ENCODE measurements around the gene LEF1. TPM values are rescaled to one million over a fixed set of nuclear protein-coding genes. Genes with fewer than 3 reads are reported as not detected.
A peak's percentile ranks its signal among the peaks of the same experiment; 100 is the strongest.

Gene LEF1
- total and polyA plus RNA-seq, 5 donors, result 0.20 to 5.1 (median 0.76) TPM

DNA sequence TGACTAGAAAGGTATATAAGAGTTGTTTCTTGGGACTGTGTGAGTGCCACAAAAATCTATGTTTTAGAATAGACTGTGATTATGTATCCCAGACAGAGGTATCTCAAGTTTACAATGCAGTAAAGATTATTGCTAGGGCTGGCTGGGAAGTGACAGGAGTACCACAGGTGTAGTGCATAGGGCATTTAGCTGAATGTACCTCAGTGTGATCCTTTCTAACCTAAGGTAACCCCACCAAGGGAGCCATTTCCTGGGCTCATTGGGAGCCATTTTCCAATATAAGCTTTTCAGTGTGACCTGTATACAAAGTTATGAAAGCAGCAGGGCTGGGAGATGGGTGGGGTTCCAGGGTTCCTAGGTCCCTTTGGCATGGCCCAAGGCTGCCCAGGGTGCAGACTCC is 6.1 kb upstream of the LEF1 start:
- ATAC-seq (no peak), DNase-seq (no peak)
- H3K9me3 ChIP-seq (ENCODE audit: control insufficient read depth, low read length), result no peaks in the 10 kb centered on the region
- no peaks in the 10 kb centered on the region for H3K4me1 ChIP-seq (ENCODE audit: control insufficient read depth, insufficient read depth, low read length)
- no peaks in the 10 kb centered on the region for H3K27me3 ChIP-seq (ENCODE audit: control insufficient read depth, insufficient read depth)
- no peak overlapping the region for H3K4me3 ChIP-seq (ENCODE audit: low read length)
- intact Hi-C loops (cut with DNase I), result no loop called here
- no peak overlapping the region for H3K27ac ChIP-seq (ENCODE audit: low read length)

DNA sequence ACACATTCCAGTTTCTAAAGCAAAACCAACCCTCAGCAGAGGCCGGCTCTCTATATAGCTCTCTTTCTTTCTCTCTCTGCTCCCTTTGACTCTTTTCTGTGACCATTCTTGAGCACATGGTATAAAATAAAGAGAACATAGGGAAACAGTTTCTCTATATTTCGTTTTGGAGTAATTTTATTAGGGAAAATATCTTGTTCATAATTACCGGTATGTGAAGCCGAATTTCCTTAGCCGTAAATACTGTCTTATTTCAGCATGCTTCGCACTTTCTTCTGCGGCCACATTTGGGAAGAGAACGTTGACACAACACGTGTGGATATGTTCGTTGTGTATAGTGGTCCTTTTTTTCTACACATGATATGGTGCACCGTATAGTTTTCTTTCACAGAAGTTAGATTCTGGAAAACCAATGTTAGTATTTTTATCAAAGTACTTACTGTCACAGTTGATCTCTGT is 4.9 kb upstream of the LEF1 start:
- no peaks in the 10 kb centered on the region for H3K27me3 ChIP-seq (ENCODE audit: control insufficient read depth, insufficient read depth)
- WGBS, result 76% methylated on average over 11 of the region's 11 CpGs
- no peak for ATAC-seq

DNA sequence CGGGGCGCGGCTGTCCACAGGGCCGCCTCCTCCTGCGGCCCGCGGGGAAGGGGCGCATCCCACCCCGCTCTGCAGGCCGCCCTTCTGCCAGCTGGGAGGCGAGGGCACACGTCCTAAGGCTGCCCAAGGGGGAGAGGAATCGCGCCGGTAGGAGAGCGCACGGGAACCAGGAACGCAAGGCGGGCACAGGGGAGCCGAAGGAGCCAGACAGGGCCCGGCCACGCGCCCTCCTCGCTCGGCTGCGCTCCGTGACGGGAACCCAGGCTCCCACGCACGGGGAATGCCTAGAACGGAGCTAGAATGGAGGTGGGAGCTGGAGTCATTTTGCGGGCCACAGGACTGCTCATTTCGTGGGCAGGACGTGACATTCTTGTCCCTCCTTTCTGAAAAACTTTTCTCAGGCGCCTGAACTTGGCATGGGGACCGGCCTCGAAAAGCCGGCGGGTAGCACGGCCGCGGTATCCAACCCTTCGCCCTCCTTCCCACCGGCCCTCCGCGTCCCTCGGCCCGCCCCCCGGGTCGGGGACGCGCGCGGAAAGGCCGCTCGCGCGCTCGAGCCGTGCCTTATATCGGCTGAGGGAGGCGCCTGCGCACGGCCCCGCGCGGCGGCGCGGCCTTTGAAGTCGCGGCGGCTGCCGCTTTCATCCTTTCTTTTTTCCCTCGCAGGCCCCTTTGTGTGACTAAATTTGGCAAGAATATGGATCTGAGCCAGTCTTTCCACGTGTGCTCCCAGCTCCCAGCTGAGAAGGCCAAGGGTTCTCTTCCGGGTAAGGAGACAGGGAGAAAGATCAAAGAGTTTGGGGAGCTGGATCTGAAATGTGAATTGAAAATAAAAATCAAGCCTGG is 4.2 kb upstream of the LEF1 start:
- Histone ChIP-seq H3K9me3 (ENCODE audit: control insufficient read depth, low read length) (no peaks in the 10 kb centered on the region), H3K27ac (ENCODE audit: low read length) (no peak overlapping the region), H3K4me1 (ENCODE audit: control insufficient read depth, insufficient read depth, low read length) (no peaks in the 10 kb centered on the region), H3K4me3 (ENCODE audit: low read length) (peak overlapping the region; percentile 54), H3K27me3 (ENCODE audit: control insufficient read depth, insufficient read depth) (no peaks in the 10 kb centered on the region)
- WGBS, result under 1% methylated on average over 77 of the region's 77 CpGs
- intact Hi-C loops (cut with DNase I), result no loop called here
- DNase-seq (peak; percentile 54 to 71 (median 63)), ATAC-seq (peak; percentile 85 to 95)

More for the DNA sequence above, 4.9 kb upstream of the LEF1 start:
- H3K4me1 ChIP-seq (ENCODE audit: control insufficient read depth, insufficient read depth, low read length), result no peaks in the 10 kb centered on the region
- DNase-seq, result no peak
- H3K4me3 ChIP-seq (ENCODE audit: low read length), result peak overlapping the region; percentile 54
- intact Hi-C loops (cut with DNase I), result no loop called here
- H3K9me3 ChIP-seq (ENCODE audit: control insufficient read depth, low read length), result no peaks in the 10 kb centered on the region
- H3K27ac ChIP-seq (ENCODE audit: low read length), result no peak overlapping the region

DNA sequence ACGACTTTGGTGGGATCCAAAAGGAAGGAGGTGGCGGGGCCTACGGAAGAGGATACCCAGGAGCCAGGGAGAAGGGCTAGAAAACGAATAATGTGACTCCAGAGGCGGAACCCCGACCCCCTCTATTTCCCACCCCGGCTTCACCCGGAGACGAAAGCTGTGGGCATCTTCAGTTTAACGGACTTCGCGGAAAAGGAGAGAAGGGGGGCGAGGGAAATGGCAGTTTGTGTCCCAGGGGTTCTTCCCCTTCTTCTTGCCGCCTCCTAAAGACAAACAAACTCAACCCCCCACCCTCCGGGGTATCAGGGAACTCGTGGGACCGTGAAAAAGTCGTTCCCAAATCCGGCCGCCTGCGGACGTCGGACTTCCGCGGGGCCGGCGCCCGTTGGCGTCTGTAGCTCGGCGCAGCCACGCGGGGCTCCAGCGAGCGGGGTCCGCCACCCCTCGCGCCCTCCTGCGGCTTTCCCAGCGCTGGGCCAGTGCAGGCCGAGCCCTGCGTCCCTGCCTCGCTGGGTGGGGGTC is 3.6 kb upstream of the LEF1 start:
- no peaks in the 10 kb centered on the region for H3K9me3 ChIP-seq (ENCODE audit: control insufficient read depth, low read length)
- no peak overlapping the region for H3K27ac ChIP-seq (ENCODE audit: low read length)
- no peaks in the 10 kb centered on the region for H3K4me1 ChIP-seq (ENCODE audit: control insufficient read depth, insufficient read depth, low read length)
- H3K27me3 ChIP-seq (ENCODE audit: control insufficient read depth, insufficient read depth), result no peaks in the 10 kb centered on the region
- ATAC-seq (peak; percentile 68 to 76), DNase-seq (peak; percentile 25 to 60 (median 60))
- H3K4me3 ChIP-seq (ENCODE audit: low read length), result peak overlapping the region; percentile 54
- intact Hi-C loops (cut with DNase I), result no loop called here
- WGBS, result 3% methylated on average over 43 of the region's 43 CpGs

DNA sequence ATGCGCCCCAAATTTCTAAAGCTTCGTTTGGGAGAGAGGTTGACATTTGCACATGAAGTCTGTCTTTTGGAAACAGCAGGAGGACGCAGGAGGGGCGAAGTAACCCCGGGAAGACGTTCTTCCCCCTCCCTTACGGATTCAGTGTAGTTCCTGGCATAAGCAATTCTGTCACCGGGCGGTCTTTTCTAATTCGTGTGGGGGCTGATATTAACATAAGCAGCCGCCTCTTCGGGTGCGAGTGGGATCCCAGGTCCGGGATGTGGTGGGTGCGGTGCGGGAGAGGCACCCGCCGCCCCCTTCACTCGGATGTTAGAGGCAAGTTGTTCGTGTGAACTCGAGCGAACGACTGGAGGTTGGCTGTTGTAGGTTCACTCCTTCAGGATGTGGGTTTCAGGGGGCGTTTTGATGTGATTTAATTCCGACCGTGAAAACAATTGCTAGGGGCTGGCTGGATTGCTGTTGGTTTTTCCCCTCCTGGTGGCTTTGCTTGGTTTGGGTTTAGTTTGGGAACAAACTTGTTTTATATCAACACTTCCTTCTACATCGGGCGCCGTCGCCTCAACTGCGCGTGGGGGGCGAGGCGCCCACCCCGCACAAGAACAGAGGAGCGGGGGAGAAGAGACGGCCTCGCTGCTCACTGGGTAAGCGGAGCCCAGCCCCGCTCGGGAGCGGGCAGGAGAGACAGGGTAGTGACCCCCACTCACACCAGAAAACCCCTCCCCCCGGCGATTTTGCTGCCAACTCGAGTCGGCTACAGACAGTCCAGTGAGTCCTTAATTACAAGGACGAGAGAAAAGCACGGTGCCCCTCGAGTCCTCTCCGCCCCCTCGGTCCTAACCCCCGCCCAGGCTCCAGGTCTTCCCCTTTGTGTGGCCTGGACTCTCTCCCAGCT is 2.9 kb upstream of the LEF1 start:
- DNase-seq, result peak in 1 of 3 donors; percentile 37
- no peaks in the 10 kb centered on the region for H3K9me3 ChIP-seq (ENCODE audit: control insufficient read depth, low read length)
- H3K27ac ChIP-seq (ENCODE audit: low read length), result no peak overlapping the region
- no peaks in the 10 kb centered on the region for H3K4me1 ChIP-seq (ENCODE audit: control insufficient read depth, insufficient read depth, low read length)
- no peaks in the 10 kb centered on the region for H3K27me3 ChIP-seq (ENCODE audit: control insufficient read depth, insufficient read depth)
- WGBS, result 6% methylated on average over 52 of the region's 52 CpGs
- intact Hi-C loops (cut with DNase I), result no loop called here
- H3K4me3 ChIP-seq (ENCODE audit: low read length), result no peak overlapping the region
- no peak for ATAC-seq

DNA sequence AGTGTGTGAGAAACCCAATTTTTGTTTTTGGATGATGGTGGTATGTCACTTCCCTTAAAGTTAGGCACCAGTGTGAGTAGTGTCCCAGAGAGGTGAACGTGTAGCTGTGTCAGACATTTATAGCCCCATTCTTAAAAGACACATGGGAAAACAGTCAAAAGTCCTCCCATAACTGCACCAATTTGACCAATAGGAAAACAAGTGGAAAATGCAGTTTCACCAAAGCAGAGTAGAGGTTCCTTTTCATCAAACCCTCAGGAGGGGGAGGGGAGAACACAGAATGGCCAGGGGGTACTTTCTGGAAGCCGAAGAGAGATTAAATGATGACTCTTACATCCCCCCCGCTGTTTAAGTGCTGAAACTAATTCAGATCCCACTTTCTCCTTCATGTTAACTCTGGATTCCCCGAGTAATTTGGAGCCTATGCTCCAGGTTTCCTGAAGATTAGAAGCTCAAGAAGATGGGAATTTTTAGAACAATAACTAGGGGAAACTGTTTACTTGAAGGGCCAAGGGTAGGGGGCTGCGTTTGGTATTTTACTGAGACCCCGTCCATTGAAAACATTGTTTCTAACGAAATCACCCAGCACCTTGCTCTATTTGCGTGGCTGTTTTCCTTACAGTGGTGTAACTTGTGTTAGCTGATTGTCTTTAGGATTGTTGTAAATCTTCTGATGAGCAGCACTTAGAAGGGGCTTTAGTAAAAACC is 2.1 kb upstream of the LEF1 start:
- no peaks in the 10 kb centered on the region for H3K4me1 ChIP-seq (ENCODE audit: control insufficient read depth, insufficient read depth, low read length)
- intact Hi-C loops (cut with DNase I), result no loop called here

DNA sequence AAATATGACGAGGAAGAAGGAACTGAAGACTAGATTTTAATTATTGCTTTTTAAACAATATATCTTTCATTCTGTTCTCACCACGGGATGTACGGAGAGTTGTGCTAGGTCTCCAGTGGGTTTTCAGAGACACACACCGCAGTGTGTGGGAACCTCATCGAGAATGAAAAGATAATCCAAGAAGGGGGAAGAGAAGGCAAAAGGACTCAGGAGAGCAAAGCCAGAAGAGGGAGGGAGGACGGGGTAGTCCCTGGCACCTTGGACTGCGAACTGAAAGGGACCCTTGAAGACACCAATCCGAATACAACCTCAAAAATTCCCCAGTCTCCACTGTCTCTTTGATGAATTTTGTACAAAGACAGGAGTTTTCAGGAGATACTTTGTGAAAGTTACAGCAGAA is 932 bp upstream of the LEF1 start:
- no peak for ATAC-seq
- Histone ChIP-seq H3K4me3 (ENCODE audit: low read length) (peak overlapping the region; percentile 60), H3K9me3 (ENCODE audit: control insufficient read depth, low read length) (no peaks in the 10 kb centered on the region), H3K4me1 (ENCODE audit: control insufficient read depth, insufficient read depth, low read length) (no peaks in the 10 kb centered on the region), H3K27ac (ENCODE audit: low read length) (no peak overlapping the region), H3K27me3 (ENCODE audit: control insufficient read depth, insufficient read depth) (peaks cover 5% of the 10 kb centered on the region)
- intact Hi-C loops (cut with DNase I), result no loop called here
- DNase-seq, result no peak
- WGBS, result 27% methylated on average over 8 of the region's 8 CpGs

More for the DNA sequence above, 2.1 kb upstream of the LEF1 start:
- no peak for DNase-seq
- H3K4me3 ChIP-seq (ENCODE audit: low read length), result no peak overlapping the region
- H3K27me3 ChIP-seq (ENCODE audit: control insufficient read depth, insufficient read depth), result no peaks in the 10 kb centered on the region
- no peaks in the 10 kb centered on the region for H3K9me3 ChIP-seq (ENCODE audit: control insufficient read depth, low read length)
- WGBS, result 25% methylated on average over 8 of the region's 8 CpGs
- H3K27ac ChIP-seq (ENCODE audit: low read length), result no peak overlapping the region
- no peak for ATAC-seq

DNA sequence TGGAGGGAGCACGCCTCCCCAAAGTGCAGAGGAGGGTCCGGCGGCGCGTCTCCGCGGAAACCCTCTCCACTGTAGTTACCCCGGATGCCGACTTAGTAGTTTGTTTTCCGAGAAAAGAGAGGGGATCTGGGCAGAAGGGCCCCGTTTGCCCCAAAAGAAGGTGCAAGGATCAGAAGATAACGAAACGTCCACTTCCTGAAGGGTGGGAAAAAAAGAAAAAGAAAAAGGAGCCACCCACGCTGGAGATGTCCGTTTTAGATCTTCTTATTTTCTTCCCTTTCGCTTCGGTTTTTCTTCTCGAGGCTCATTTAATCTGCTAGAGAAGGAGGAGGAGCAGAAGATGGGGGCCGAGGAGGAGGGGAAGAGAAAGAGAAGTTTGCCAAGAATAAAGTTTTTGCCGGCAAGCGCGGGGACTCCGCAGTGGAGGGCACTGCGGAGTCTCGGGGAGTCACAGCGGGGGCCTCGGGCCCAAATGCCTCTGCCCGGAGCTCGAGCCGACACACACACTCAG is 517 bp downstream of the LEF1 start:
- Histone ChIP-seq H3K27me3 (ENCODE audit: control insufficient read depth, insufficient read depth) (peaks cover 8% of the 10 kb centered on the region), H3K4me1 (ENCODE audit: control insufficient read depth, insufficient read depth, low read length) (no peaks in the 10 kb centered on the region), H3K9me3 (ENCODE audit: control insufficient read depth, low read length) (no peaks in the 10 kb centered on the region), H3K4me3 (ENCODE audit: low read length) (peak overlapping the region; percentile 60), H3K27ac (ENCODE audit: low read length) (no peak overlapping the region)
- WGBS, result under 1% methylated on average over 30 of the region's 30 CpGs
- intact Hi-C loops (cut with DNase I), result no loop called here
- DNase-seq (peak in 1 of 3 donors; percentile 38), ATAC-seq (no peak)

DNA sequence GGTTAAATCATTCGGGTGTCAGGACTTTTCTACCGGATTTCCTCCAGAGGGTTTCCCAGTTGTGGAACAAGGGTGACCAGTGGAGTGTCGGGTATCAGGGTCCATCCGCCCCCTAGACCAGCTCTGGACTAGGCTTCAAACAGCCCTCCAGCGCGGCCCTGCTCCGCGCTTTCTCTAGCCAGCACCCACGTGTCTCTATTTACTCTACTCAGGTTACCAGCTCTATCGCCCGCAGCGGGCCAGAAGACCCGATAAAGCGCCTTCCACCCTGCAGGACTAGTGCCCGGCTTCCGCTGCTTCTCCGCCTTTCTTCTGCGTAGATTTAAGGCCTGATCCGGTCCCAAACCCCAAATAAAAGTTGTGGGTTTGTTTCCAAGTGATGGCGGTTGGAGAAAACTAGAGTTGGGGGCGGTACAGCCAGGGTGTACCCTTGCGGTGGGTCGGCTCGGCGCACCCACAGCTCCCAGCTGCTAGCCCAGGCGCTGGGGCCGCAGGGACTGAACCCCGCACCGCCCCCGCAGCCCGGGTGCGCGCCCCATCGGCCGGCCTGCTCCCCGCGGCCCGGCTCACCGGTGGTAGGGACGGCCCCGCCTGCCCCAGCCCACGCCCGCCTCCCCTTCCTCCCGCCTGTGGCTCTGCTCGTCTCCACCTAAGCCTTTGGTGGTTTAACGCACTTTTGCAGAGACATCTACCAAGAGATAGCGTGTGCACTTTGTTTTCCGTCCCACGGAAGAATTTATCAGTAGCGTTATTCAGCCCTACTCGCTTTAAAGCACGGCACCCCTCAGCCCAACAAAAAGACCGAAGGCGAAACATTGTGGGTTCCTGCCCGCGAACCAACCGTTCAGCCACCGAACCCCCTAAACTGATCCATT is 2.1 kb downstream of the LEF1 start:
- intact Hi-C loops (cut with DNase I), result no loop called here
- Histone ChIP-seq H3K27me3 (ENCODE audit: control insufficient read depth, insufficient read depth) (peaks cover 8% of the 10 kb centered on the region), H3K4me1 (ENCODE audit: control insufficient read depth, insufficient read depth, low read length) (no peaks in the 10 kb centered on the region), H3K9me3 (ENCODE audit: control insufficient read depth, low read length) (no peaks in the 10 kb centered on the region), H3K4me3 (ENCODE audit: low read length) (peak overlapping the region; percentile 60), H3K27ac (ENCODE audit: low read length) (no peak overlapping the region)
- WGBS, result 5% methylated on average over 58 of the region's 58 CpGs
- peak; percentile 39 to 52 for ATAC-seq
- peak in 1 of 3 donors; percentile 40 for DNase-seq

DNA sequence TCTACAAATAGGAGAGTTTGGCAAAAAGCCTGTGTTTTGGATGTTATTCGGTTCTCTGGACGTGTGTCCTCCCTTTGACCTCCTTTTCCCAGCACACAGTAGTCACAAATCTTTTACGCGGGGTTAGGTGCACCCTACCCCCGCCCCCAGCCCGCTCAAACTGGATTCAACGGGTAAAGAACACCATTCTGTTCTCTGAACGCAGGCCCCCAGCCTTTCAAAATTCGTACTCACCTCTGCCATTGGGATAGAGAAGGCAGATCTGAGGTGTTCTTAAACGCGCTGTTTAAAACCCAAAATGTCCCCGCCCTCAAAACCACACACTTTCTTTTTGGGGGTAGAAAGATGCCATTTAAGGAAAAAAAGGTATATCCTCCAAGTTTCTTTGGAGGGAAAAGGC is 2.7 kb downstream of the LEF1 start:
- intact Hi-C loops (cut with DNase I), result no loop called here

More for the DNA sequence above, 2.7 kb downstream of the LEF1 start:
- H3K27me3 ChIP-seq (ENCODE audit: control insufficient read depth, insufficient read depth), result peaks cover 8% of the 10 kb centered on the region
- 57% methylated on average over 12 of the region's 12 CpGs for WGBS
- no peak overlapping the region for H3K27ac ChIP-seq (ENCODE audit: low read length)
- H3K9me3 ChIP-seq (ENCODE audit: control insufficient read depth, low read length), result no peaks in the 10 kb centered on the region
- DNase-seq, result no peak
- no peak for ATAC-seq
- peak overlapping the region; percentile 60 for H3K4me3 ChIP-seq (ENCODE audit: low read length)
- no peaks in the 10 kb centered on the region for H3K4me1 ChIP-seq (ENCODE audit: control insufficient read depth, insufficient read depth, low read length)
